MM.1S (cell line): ENCODE results near the gene NHSL2.

Experiments used
- DNase-seq: peaks from one replicate; pipeline ENCODE4 v3.0.0-alpha.2; 2015
- H2AFZ ChIP-seq: fragments of 300-600 bp; sonication (generic); 2 replicates; pipeline ENCODE4 v1.6.0; 2016; ENCODE audit warnings: antibody characterized with exemption, low read length
- H3F3A ChIP-seq: fragments of 300-600 bp; sonication (generic); 2 replicates; pipeline ENCODE4 v1.6.1; 2016; ENCODE audit warnings: mild to moderate bottlenecking, antibody characterized with exemption, low read length, moderate library complexity, mixed read lengths; ENCODE audit not compliant: insufficient read depth
- H3K27ac ChIP-seq: fragments of 300-600 bp; sonication (generic); 2 replicates; pipeline ENCODE4 v1.5.1; 2016; ENCODE audit warnings: mild to moderate bottlenecking, low read length
- H3K27me3 ChIP-seq: fragments of 300-600 bp; sonication (generic); replicated peaks from 2 replicates; pipeline ENCODE4 v1.6.0; 2016; ENCODE audit warnings: low read length; ENCODE audit not compliant: insufficient read depth
- H3K36me3 ChIP-seq: fragments of 300-600 bp; sonication (generic); replicated peaks from 2 replicates; pipeline ENCODE4 v1.6.1; 2016; ENCODE audit warnings: mild to moderate bottlenecking, low read length, mixed read lengths; ENCODE audit not compliant: insufficient read depth
- H3K4me1 ChIP-seq: fragments of 300-600 bp; sonication (generic); 2 replicates; pipeline ENCODE4 v1.6.1; 2016; ENCODE audit warnings: low read length, mixed read lengths
- H3K4me2 ChIP-seq: fragments of 300-600 bp; sonication (generic); 2 replicates; pipeline ENCODE4 v1.6.0; 2016; ENCODE audit warnings: low read depth, low read length
- H3K4me3 ChIP-seq: fragments of 300-600 bp; sonication (generic); 2 replicates; pipeline ENCODE4 v1.5.1; 2016; ENCODE audit warnings: low read length, mixed read lengths
- H3K79me2 ChIP-seq: fragments of 300-600 bp; sonication (generic); 2 replicates; pipeline ENCODE4 v1.6.1; 2016; ENCODE audit warnings: mixed run types, low read length, mixed read lengths
- H3K9ac ChIP-seq: fragments of 300-600 bp; sonication (generic); 2 replicates; pipeline ENCODE4 v1.6.1; 2016; ENCODE audit warnings: low read length, mixed read lengths
- H3K9me2 ChIP-seq: fragments of 300-600 bp; sonication (generic); replicated peaks from 2 replicates; pipeline ENCODE4 v1.6.1; 2016; ENCODE audit warnings: mild to moderate bottlenecking, low read length, mixed read lengths; ENCODE audit not compliant: insufficient read depth
- H3K9me3 ChIP-seq: fragments of 300-600 bp; sonication (generic); replicated peaks from 2 replicates; pipeline ENCODE4 v1.6.1; 2016; ENCODE audit warnings: mild to moderate bottlenecking, low read length, mixed read lengths; ENCODE audit not compliant: insufficient read depth
- H4K20me1 ChIP-seq: fragments of 300-600 bp; sonication (generic); 2 replicates; pipeline ENCODE4 v1.6.1; 2016; ENCODE audit warnings: mild to moderate bottlenecking, low read length, moderate library complexity, mixed read lengths; ENCODE audit not compliant: insufficient read depth
- CTCF ChIP-seq: fragments of 300-600 bp; sonication (generic); IDR thresholded peaks from 2 replicates; pipeline ENCODE4 v1.5.1; 2016; ENCODE audit warnings: antibody characterized with exemption, low read length, mixed read lengths
- EZH2 ChIP-seq: fragments of 300-600 bp; sonication (generic); optimal IDR thresholded peaks from 2 replicates; pipeline ENCODE3; 2017; ENCODE audit warnings: low read depth, mild to moderate bottlenecking, antibody characterized with exemption, low read length, mixed read lengths
- EZH2phosphoT487 ChIP-seq: fragments of 300-600 bp; sonication (generic); IDR thresholded peaks from 2 replicates; pipeline ENCODE4 v1.6.1; 2018; ENCODE audit warnings: antibody characterized with exemption, low read length

Gene NHSL2

GRCh38 chrX:72018277-72019112 lies 107.8 kb downstream of the NHSL2 start:
- DNase-seq: peak; percentile 73
- Histone ChIP-seq H3K9me2 (no peaks in the 10 kb centered on the region), H3K79me2 (no peaks in the 10 kb centered on the region), H3K9ac (peak overlapping the region; percentile 35), H4K20me1 (no peaks in the 10 kb centered on the region; the same call in 1 of the 2 replicates), H3K4me2 (peak overlapping the region; percentile 58), H3K36me3 (no peaks in the 10 kb centered on the region), H2AFZ (peak overlapping the region; percentile 63; the same call in 1 of the 2 replicates), H3F3A (no peaks in the 10 kb centered on the region), H3K4me1 (peaks cover 9% of the 10 kb centered on the region), H3K4me3 (peak overlapping the region; percentile 19; the same call in 1 of the 2 replicates), H3K9me3 (no peaks in the 10 kb centered on the region), H3K27me3 (no peaks in the 10 kb centered on the region), H3K27ac (no peak overlapping the region)
- TF ChIP-seq CTCF: peak; percentile 53
- no peak for TF ChIP-seq EZH2phosphoT487

- no peaks in the 10 kb centered on the region for H3K9me2 ChIP-seq
- DNase-seq: no peak
- TF ChIP-seq CTCF (no peak), EZH2 (no peak), EZH2phosphoT487 (no peak)
- H3K9me3 ChIP-seq: no peaks in the 10 kb centered on the region
- no peak overlapping the region for H3K9ac ChIP-seq
- no peaks in the 10 kb centered on the region for H3K79me2 ChIP-seq
- H3K27ac ChIP-seq: no peak overlapping the region
- H3K27me3 ChIP-seq: no peaks in the 10 kb centered on the region
- H3K4me1 ChIP-seq: peaks cover 9% of the 10 kb centered on the region
- no peak overlapping the region for H3K4me2 ChIP-seq
- no peak overlapping the region for H3K4me3 ChIP-seq
- no peaks in the 10 kb centered on the region for H3K36me3 ChIP-seq
- H4K20me1 ChIP-seq: no peaks in the 10 kb centered on the region; the same call in 1 of the 2 replicates
- no peak overlapping the region for H2AFZ ChIP-seq
- H3F3A ChIP-seq: no peaks in the 10 kb centered on the region
Measured at GRCh38 chrX:72019487-72019886, 108.8 kb downstream of the NHSL2 start.

DNA sequence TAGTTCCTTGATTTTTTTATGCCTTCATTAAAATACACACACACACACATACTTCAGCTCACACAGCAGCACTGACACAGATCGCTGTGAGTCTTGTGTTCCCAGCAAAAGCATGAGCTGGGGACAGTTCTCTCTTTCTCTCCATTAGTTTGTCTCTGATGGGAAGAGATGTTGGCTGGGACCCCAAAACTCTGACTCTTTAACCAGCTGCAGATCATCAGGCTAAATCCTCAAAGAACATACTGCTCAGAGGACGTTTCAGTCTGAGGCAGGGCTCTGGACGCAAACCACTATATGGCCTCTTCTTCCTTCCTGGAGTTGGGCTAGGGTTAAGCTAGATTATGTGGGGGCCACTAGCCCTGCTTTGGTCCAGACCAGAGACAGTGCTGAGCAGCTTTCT lies 109.6 kb downstream of the NHSL2 start:
- H3K4me2 ChIP-seq: no peak overlapping the region
- no peak overlapping the region for H3K9ac ChIP-seq
- TF ChIP-seq EZH2 (no peak), EZH2phosphoT487 (no peak), CTCF (no peak)
- no peaks in the 10 kb centered on the region for H3K36me3 ChIP-seq
- no peaks in the 10 kb centered on the region for H3K79me2 ChIP-seq
- H3K9me2 ChIP-seq: no peaks in the 10 kb centered on the region
- no peak for DNase-seq
- no peaks in the 10 kb centered on the region for H3F3A ChIP-seq
- H4K20me1 ChIP-seq: no peaks in the 10 kb centered on the region
- no peaks in the 10 kb centered on the region for H3K9me3 ChIP-seq
- no peak overlapping the region for H3K4me3 ChIP-seq
- no peak overlapping the region for H2AFZ ChIP-seq
- peaks cover 9% of the 10 kb centered on the region for H3K4me1 ChIP-seq
- no peaks in the 10 kb centered on the region for H3K27me3 ChIP-seq
- no peak overlapping the region for H3K27ac ChIP-seq
